Measurements from ENCODE around the gene TET3.

The TET3 gene

DNA sequence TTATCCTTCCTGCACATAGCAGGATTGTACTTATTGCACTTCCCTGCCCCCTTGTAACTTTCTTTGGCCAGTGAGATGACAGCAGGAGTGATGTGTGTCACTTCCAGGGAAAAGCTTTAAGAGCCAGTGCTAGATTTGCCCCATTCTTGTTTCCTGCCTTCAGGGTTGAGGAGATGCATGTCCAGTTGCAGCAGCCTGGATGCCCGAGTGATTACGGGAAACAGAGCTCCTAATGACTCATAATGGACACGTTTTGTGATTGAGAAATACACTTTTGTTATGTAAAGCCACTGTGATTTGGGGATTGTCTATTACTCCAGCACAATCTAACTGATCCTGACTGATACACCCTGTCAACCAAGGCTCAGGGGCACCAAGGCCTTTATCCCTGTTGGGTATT, 5.0 kb upstream of the TET3 start:
- Histone ChIP-seq H3K9me3 (ENCODE audit: control insufficient read depth in 2 of 2, low read length in 2 of 2) (no peaks in the 10 kb centered on the region), H3K27ac (ENCODE audit: low read length) (no peak overlapping the region), H3K36me3 (ENCODE audit: control insufficient read depth in 2 of 2, insufficient read depth in 2 of 2, low read length in 2 of 2) (no peaks in the 10 kb centered on the region), H3K4me3 (ENCODE audit: low read length in 2 of 2) (no peak overlapping the region), H3K4me1 (ENCODE audit: control insufficient read depth, insufficient read depth, low read length) (peaks cover 21% of the 10 kb centered on the region), H3K9ac (ENCODE audit: low read length in 2 of 2) (no peak overlapping the region), H3K27me3 (ENCODE audit: control insufficient read depth in 1 of 2, insufficient read depth in 2 of 2, low read length in 2 of 2) (peaks cover 9 to 11% of the 10 kb centered on the region in 2 donors)

DNA sequence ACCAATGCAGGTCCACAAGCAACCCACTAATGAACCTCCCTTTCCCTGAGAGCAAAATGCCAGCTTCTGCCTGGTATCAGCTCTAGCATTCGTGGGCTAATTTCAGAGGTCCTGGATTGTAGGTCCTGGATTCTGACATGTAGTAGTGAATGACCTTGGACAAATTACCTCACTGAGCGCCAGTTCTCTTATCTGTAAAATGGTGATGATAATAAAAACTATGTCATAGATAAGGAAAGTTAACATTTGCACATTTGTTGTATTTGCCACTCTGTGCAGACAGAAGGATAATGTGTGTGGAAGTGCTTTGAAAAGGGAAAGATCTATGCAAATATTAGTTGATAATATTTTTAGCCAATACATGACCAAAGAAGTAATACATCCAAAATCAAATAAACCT, 4.1 kb upstream of the TET3 start:
- no peak overlapping the region for H3K27ac ChIP-seq (ENCODE audit: low read length)
- H3K36me3 ChIP-seq (ENCODE audit: control insufficient read depth in 2 of 2, insufficient read depth in 2 of 2, low read length in 2 of 2), result no peaks in the 10 kb centered on the region
- no peak overlapping the region for H3K4me3 ChIP-seq (ENCODE audit: low read length in 2 of 2)
- H3K9me3 ChIP-seq (ENCODE audit: control insufficient read depth in 2 of 2, low read length in 2 of 2), result no peaks in the 10 kb centered on the region
- peaks cover 21% of the 10 kb centered on the region for H3K4me1 ChIP-seq (ENCODE audit: control insufficient read depth, insufficient read depth, low read length)
- no peak overlapping the region for H3K9ac ChIP-seq (ENCODE audit: low read length in 2 of 2)
- peaks cover 9 to 11% of the 10 kb centered on the region in 2 donors for H3K27me3 ChIP-seq (ENCODE audit: control insufficient read depth in 1 of 2, insufficient read depth in 2 of 2, low read length in 2 of 2)

DNA sequence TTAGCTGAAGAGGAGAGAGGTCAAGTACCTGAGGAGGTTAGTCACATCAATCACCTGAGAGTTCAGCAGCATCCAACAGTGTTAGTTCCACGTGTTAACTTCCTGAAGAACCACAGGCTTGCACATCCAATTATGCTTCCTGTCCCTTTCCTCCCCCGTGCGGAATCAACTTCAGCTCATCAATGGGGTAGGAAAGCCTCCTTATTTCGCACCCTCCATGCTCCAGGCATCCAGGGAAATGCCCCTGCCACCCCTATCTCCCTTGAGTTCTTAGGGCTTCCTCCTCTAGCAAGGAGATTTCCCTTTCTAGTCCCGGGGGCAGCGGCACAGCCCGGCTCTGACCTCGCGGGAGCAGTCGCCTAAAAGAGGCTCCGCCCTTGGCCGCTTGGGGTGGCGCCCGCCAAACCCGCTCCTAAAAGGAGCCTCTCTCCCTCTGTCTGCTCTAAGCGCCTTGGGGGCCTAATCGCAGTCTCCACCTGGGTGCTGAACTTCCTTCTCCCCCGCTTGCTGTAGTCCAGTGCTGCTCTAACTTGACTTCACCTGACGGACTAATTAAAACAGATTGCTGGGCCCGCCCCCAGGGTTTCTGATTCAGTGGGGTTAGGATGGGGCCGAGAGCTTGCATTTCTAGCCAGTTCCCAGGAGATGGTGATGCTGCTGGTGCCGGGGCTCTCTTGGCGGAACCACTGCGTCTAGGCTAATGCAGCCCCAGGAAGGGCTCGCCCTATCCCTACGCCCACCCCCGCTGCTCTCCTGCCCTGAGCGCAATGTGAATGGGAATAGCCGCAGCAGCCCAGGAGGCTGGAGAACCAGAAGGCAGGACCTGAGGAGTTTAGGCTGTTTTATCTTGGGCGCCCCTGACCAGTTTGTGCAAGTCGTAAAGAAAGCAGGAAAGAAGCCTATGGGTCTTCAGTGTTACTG, 3.4 kb upstream of the TET3 start:
- Histone ChIP-seq H3K4me1 (ENCODE audit: control insufficient read depth, insufficient read depth, low read length) (peaks cover 29% of the 10 kb centered on the region), H3K9me3 (ENCODE audit: control insufficient read depth in 2 of 2, low read length in 2 of 2) (no peaks in the 10 kb centered on the region), H3K4me3 (ENCODE audit: low read length in 2 of 2) (peak overlapping the region; percentile 49 to 66), H3K36me3 (ENCODE audit: control insufficient read depth in 2 of 2, insufficient read depth in 2 of 2, low read length in 2 of 2) (no peaks in the 10 kb centered on the region), H3K27me3 (ENCODE audit: control insufficient read depth in 1 of 2, insufficient read depth in 2 of 2, low read length in 2 of 2) (peaks cover 9 to 11% of the 10 kb centered on the region in 2 donors), H3K27ac (ENCODE audit: low read length) (no peak overlapping the region), H3K9ac (ENCODE audit: low read length in 2 of 2) (peak overlapping the region; percentile 27 to 55)

DNA sequence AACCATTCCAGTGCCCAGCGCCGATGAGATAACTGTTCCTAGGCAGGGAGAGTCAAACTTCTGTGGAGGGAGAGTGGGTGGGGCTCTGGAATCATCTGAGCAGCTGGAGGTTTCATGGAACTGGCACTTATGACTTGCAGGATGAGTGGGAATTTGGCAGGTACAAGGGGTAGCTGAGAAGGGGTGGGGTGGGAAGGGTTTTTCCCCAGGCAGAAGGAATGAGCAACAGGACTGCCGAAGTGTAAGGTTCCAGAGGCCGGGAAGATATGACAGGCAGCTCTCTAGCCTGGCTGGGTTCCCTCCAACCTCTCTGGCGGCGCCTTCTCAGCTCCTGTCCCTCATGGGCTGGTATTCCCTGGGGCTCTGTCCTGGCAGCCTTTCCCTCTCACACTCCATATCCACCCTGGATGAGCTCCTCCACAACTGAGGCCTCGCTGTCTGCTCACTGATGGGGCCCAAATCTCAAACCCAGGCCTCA, 2.5 kb upstream of the TET3 start:
- H3K36me3 ChIP-seq (ENCODE audit: control insufficient read depth in 2 of 2, insufficient read depth in 2 of 2, low read length in 2 of 2), result no peaks in the 10 kb centered on the region
- H3K4me1 ChIP-seq (ENCODE audit: control insufficient read depth, insufficient read depth, low read length), result peaks cover 30% of the 10 kb centered on the region
- peaks cover 9 to 11% of the 10 kb centered on the region in 2 donors for H3K27me3 ChIP-seq (ENCODE audit: control insufficient read depth in 1 of 2, insufficient read depth in 2 of 2, low read length in 2 of 2)
- no peak overlapping the region for H3K9ac ChIP-seq (ENCODE audit: low read length in 2 of 2)
- no peak overlapping the region for H3K27ac ChIP-seq (ENCODE audit: low read length)
- H3K4me3 ChIP-seq (ENCODE audit: low read length in 2 of 2), result no peak overlapping the region
- no peaks in the 10 kb centered on the region for H3K9me3 ChIP-seq (ENCODE audit: control insufficient read depth in 2 of 2, low read length in 2 of 2)

DNA sequence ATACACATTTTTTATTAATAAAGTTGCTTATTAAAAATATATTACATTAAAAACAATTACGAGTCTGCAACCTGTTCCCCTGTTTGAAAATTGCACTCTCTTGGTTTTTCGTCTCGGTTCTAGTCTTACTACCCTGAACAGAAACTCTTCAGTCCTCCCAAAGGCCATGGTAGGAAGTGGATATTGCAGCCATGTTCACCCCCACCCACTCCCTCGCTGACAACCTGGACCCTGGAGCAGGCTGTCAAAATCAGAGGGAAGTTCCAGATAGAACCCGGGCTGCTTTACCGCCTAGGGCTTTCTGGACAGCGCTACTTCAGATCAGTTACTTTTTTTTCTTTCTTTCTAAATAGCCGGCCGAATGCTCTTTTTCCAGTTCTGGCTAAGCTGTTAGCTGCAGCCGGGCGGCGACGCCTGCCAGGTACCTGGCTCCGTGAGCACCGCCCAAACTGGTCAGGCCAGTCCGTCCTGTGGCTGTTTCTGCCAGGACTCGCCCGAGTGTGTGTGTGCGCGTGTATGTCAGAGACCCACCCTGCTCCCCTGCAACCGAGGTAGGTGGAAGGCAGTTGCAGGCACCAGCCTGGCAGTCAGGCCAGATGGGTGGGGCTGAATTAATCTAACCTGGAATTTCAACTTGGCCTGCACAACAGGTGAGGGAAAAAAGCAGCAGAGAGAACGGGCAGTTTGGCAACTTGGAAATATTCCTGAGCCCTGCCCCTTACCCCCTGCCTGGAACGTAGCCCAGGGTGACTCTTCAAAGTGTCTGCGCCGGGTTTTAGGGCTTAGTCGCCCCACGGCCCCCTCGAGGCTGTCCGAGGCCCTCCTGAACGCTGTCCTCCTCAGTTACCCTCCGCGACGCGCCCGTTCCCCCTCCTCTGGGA, 1.1 kb upstream of the TET3 start:
- Histone ChIP-seq H3K27ac (ENCODE audit: low read length) (no peak overlapping the region), H3K9me3 (ENCODE audit: control insufficient read depth in 2 of 2, low read length in 2 of 2) (no peaks in the 10 kb centered on the region), H3K4me3 (ENCODE audit: low read length in 2 of 2) (peak overlapping the region; percentile 41 to 71), H3K9ac (ENCODE audit: low read length in 2 of 2) (peak overlapping the region; percentile 47 to 61), H3K27me3 (ENCODE audit: control insufficient read depth in 1 of 2, insufficient read depth in 2 of 2, low read length in 2 of 2) (peaks cover 4 to 8% of the 10 kb centered on the region in 2 donors), H3K4me1 (ENCODE audit: control insufficient read depth, insufficient read depth, low read length) (peaks cover 43% of the 10 kb centered on the region), H3K36me3 (ENCODE audit: control insufficient read depth in 2 of 2, insufficient read depth in 2 of 2, low read length in 2 of 2) (no peaks in the 10 kb centered on the region)

DNA sequence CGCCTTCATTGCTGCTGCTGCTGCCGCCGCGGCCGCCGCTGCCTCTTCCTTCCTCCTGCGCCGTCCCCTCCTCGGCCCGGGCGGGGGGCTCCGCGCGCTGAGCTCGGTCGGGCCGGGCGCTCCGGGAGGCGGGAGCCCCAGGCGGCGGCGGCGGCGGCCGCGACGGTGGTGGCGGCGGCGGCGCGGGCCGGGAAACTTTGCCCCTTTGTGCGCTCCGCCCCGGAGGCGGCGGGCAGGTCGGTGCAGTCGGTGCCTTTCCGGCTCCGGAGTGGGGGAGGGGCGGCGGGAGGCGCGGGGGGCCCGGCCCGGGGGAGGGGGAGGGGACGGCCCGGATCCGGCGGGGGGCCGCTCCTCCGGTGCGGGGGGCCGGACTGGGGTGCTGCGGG, 205 bp downstream of the TET3 start:
- H3K9me3 ChIP-seq (ENCODE audit: control insufficient read depth in 2 of 2, low read length in 2 of 2), result no peaks in the 10 kb centered on the region
- H3K4me1 ChIP-seq (ENCODE audit: control insufficient read depth, insufficient read depth, low read length), result peaks cover 43% of the 10 kb centered on the region
- H3K27ac ChIP-seq (ENCODE audit: low read length), result no peak overlapping the region
- peaks cover 0 to 2% of the 10 kb centered on the region in 2 donors for H3K27me3 ChIP-seq (ENCODE audit: control insufficient read depth in 1 of 2, insufficient read depth in 2 of 2, low read length in 2 of 2)
- peak overlapping the region in 1 of 2 donors; percentile 71 for H3K4me3 ChIP-seq (ENCODE audit: low read length in 2 of 2)
- no peaks in the 10 kb centered on the region for H3K36me3 ChIP-seq (ENCODE audit: control insufficient read depth in 2 of 2, insufficient read depth in 2 of 2, low read length in 2 of 2)
- no peak overlapping the region for H3K9ac ChIP-seq (ENCODE audit: low read length in 2 of 2)

DNA sequence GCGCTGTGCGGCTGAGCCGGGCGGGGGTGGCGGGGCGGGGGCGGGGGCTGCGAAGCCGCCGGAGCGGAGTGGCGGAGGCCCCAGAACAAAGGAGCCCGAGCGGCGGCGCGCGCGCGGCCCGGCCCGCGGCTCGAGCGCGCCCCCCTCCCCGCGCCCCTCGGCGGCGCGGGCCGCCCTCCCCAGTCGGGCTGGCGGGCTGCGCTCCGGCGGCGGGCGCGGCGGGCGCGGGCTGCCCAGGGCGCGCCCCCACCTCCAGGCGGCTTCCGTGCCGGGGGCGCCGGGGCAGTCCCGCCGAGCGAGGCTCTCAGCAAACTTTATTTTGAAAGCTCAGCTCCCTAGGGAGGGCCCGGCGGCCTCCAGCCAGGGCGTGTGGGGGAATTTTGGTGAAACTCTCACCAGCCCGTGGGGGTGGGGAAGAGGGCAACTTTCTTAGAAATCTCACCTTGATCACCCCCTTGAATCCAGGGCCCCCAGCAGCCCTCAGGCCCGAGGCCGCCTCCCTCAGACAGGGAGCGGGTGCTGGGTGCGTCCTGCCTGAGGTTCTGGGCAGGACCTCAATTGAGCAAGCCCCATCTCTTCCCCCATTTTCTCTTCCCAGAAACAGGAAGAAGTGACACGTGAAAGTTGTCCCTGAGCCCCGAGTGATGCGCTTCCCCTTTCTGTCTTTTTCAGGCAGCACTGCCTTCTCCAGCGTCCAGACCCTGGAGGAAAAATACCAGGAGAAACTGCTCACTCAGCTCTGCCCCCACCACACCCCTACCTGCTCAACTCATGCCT, 786 bp downstream of the TET3 start:
- peaks cover 0 to 2% of the 10 kb centered on the region in 2 donors for H3K27me3 ChIP-seq (ENCODE audit: control insufficient read depth in 1 of 2, insufficient read depth in 2 of 2, low read length in 2 of 2)
- H3K4me3 ChIP-seq (ENCODE audit: low read length in 2 of 2), result peak overlapping the region; percentile 68 to 73
- H3K4me1 ChIP-seq (ENCODE audit: control insufficient read depth, insufficient read depth, low read length), result peaks cover 43% of the 10 kb centered on the region
- H3K9me3 ChIP-seq (ENCODE audit: control insufficient read depth in 2 of 2, low read length in 2 of 2), result no peaks in the 10 kb centered on the region
- no peak overlapping the region for H3K27ac ChIP-seq (ENCODE audit: low read length)
- H3K9ac ChIP-seq (ENCODE audit: low read length in 2 of 2), result peak overlapping the region; percentile 64 to 70
- H3K36me3 ChIP-seq (ENCODE audit: control insufficient read depth in 2 of 2, insufficient read depth in 2 of 2, low read length in 2 of 2), result no peaks in the 10 kb centered on the region

DNA sequence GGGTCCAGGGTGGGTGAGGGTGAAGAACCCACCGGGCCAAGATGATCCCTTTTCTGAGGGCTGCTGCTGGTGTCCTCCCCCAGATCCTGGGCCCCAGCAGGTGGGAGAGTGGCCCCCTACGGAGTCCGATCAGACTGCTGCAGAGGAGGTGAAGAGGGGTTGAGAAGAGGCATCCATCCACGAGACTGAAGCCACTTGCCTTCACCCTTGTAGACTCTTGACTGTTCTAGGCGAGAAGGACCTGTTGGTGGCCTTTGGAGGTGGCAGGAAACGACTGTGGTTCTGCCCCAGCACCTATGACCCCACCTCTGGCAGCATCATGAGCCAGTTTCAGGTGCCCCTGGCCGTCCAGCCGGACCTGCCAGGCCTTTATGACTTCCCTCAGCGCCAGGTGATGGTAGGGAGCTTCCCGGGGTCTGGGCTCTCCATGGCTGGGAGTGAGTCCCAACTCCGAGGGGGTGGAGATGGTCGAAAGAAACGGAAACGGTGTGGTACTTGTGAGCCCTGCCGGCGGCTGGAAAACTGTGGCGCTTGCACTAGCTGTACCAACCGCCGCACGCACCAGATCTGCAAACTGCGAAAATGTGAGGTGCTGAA, 1.5 kb downstream of the TET3 start:
- Histone ChIP-seq H3K4me3 (ENCODE audit: low read length in 2 of 2) (peak overlapping the region; percentile 68 to 73), H3K9me3 (ENCODE audit: control insufficient read depth in 2 of 2, low read length in 2 of 2) (no peaks in the 10 kb centered on the region), H3K4me1 (ENCODE audit: control insufficient read depth, insufficient read depth, low read length) (peaks cover 41% of the 10 kb centered on the region), H3K27ac (ENCODE audit: low read length) (no peak overlapping the region), H3K9ac (ENCODE audit: low read length in 2 of 2) (peak overlapping the region in 1 of 2 donors; percentile 70), H3K36me3 (ENCODE audit: control insufficient read depth in 2 of 2, insufficient read depth in 2 of 2, low read length in 2 of 2) (no peaks in the 10 kb centered on the region), H3K27me3 (ENCODE audit: control insufficient read depth in 1 of 2, insufficient read depth in 2 of 2, low read length in 2 of 2) (peaks cover 0 to 2% of the 10 kb centered on the region in 2 donors)

DNA sequence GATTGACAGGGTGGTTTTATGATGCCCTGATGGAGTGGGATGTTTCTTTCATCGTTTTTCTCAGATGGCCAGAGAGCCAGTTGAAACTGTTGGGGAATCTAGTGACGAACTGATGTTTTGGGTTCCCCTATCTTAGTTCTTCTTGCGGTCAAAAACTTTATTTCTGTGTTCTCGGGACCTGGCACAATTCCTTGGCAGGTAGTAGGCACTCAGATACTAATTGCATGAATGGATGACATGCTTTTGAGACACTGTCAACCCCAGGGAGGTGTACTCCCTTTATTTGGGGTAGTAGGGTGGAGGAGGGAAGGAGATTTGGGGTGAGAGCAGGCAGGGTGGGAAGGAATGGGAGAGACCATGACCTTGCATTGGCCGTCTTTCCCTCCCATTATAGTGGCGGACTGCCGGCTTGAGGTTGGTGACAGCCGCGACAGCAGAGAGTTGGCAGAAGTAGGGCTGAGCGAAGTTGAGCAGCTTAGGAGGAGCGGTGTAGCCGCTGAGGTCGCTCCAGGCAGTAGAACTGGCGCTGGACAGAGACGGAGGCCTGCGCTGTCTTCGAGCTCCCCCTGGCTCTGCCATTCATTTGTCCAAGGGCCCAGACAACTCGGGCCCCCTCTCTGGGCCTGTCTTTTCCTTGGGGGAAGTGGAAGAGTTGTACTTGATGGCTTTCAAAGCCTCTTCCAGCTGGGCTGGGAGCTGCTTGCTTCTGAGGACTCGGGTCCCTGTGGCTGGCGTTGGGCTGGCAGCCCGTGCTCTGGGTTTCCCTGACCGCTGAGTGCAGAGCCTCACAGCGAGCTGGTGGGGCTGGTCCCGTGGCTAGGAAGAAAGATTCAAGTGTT, 2.6 kb downstream of the TET3 start:
- Histone ChIP-seq H3K9me3 (ENCODE audit: control insufficient read depth in 2 of 2, low read length in 2 of 2) (no peaks in the 10 kb centered on the region), H3K9ac (ENCODE audit: low read length in 2 of 2) (no peak overlapping the region), H3K4me3 (ENCODE audit: low read length in 2 of 2) (peak overlapping the region; percentile 27 to 49), H3K27me3 (ENCODE audit: control insufficient read depth in 1 of 2, insufficient read depth in 2 of 2, low read length in 2 of 2) (no peaks in the 10 kb centered on the region), H3K36me3 (ENCODE audit: control insufficient read depth in 2 of 2, insufficient read depth in 2 of 2, low read length in 2 of 2) (no peaks in the 10 kb centered on the region), H3K27ac (ENCODE audit: low read length) (no peak overlapping the region), H3K4me1 (ENCODE audit: control insufficient read depth, insufficient read depth, low read length) (peaks cover 32% of the 10 kb centered on the region)
